HG02840 (cell line): ENCODE measurements around the gene ADAMTS2.

Experiments
- ATAC-seq: cut with Tn5 transposase; IDR thresholded peaks from one replicate; pipeline ENCODE4 v1.9.1; 2021; ENCODE audit warnings: mild to moderate bottlenecking, moderate library complexity, moderate number of reproducible peaks; ENCODE audit not compliant: unreplicated experiment, low FRiP score

ADAMTS2 gene

DNA sequence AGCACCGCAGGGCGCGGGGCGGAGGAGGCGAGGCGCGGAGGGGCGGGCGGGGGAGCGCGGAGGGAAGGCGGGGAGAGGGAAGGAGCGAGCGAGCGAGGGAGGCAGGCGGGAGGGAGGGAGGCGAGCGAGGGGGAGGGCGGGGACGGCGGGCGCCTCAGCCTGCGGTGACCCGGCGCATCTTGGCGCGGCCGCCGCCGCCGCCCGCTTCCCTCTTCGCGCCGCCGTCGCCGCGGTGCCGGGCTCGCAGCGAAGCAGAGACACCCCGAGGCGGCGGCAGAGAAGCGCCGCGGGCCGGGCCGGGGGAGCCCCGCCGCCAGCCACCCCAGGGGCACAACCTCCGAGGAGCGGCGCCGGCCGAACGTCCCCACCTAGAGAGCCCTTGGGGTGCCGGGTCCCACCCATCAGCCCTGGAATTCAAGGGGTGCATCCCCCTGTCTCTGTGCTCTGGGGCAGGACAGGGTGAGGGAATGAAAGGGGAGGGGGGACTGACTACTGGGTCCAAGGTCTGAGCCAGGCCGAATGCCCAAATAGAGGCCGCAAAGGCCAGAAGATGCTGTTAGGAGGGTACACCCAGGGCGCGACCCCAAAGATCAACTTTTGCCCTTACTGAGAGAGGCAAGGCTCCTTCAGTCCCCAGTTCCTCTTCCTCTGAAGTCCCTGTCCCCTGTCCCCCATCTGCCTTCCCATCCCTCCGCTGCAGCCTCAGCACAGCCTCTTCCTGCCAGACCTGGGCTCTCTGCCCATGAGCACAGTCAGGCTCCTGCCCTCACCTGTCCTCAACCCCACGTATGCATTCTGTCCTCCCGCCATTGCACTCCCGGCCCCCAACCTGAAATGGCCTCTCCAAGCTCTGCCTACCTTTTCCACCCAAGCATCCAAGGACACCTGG is at the start of gene ADAMTS2:
TSS of gene ADAMTS2 (minus strand) at position 29 of the 889 bp plus-strand sequence. CDS start 133 bp downstream, outside the sequence.
- ATAC-seq, result no peak

DNA sequence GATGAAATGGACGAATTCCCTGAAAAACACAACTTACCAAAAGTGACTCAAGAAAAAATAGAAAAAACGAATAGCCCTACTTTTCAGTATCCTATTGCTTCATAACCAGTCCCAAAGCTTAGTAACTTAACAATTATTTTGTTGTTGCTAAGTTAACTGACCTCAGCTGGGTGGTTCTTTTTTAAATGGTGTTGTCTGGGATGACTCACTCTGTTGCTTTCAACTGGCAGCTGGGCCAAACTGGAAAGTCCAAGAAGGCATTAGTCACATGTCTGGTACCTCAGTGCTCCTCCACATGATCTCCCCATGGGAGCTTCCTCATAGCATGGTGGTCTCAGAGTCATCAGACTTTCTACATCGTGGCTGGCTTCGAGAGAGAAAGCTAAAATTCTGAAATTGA is 47.8 kb upstream of the ADAMTS2 start:
- ATAC-seq, result no peak

DNA sequence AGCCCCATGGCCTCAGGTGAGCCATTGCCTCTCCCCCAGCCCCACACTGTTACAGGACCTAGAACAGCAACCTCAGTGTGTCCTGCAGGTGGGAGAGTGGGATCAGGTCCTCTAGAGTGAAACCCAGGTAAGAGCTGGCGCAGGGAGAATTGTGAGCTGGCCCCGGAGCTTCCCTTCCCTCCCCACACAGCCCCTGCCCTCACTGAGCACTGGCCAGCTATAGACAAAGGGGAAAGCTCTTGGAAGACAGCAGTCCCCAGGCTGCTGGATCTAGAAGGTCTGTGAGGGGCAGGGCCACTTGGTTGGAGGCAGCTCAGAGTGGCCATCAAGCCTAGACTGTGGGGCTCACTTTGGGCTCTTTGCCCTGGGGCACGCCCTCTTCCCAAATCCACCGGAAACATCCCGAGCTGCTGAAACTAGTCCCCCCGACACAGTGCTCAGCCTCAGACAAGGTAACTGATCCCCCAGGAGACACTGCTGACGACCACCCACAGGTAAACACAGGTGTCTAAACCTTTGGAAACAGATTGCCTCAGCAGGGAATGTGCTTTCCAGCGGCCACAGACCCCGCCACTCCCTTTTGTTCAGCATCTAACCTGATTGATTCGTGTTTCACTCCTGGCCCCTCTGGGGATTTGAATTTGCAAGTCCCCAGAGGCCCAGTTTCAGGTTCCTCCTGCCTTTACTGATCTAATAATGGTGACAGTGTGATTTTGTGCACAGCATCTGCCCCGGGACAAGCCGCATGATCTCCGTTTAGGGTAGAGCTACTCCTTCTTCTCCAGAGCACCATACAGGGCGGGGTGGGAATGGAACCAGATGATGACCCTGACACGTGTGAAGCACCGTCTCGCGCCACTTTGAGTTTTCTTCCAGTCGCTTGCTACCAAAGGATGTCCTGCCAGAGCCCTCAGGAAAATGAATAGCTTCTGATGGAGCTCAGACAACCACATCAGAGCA is 42.2 kb upstream of the ADAMTS2 start:
- no peak for ATAC-seq

DNA sequence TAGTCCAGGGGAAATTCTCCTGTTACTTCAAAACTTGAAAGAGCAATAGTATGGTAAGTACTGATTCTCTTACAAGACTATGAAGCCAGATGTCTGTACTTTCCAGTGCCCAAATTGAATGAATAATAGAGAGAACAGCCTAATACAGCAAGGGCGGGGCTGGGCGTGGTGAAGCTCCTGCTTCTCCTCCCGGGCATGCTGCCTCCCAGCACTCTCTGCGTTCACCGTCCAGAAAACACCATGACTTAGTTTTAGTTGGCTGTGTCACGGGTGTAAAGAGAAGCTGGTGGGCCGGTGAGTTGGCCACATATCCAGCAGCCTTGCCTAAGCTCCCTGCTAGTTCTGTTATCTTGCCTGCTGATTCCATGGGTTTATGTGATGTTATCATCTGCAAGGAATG is 40.7 kb upstream of the ADAMTS2 start:
- ATAC-seq, result no peak

DNA sequence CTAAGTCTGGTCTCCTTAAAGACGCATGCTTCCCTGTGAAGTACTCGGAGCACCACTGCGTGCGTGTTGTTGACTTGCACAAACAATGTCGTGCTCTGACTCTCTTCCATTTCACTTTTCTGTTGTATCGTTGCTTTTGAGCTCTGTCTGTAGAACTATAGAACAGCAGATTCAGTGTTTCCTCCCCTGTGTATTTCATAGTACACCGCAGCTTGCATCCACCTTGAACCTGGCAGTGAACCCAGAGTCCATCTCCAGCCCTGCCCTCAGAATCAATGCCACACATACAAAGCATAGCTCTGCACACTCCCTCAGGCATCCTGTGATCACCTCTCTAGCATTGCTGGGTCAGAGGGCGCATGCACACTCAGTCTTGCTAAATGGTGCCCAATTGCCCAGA is 37.2 kb upstream of the ADAMTS2 start:
- ATAC-seq, result no peak

GRCh38 chr5:179381691-179382090 is 36.4 kb upstream of the ADAMTS2 start:
- ATAC-seq, result no peak

DNA sequence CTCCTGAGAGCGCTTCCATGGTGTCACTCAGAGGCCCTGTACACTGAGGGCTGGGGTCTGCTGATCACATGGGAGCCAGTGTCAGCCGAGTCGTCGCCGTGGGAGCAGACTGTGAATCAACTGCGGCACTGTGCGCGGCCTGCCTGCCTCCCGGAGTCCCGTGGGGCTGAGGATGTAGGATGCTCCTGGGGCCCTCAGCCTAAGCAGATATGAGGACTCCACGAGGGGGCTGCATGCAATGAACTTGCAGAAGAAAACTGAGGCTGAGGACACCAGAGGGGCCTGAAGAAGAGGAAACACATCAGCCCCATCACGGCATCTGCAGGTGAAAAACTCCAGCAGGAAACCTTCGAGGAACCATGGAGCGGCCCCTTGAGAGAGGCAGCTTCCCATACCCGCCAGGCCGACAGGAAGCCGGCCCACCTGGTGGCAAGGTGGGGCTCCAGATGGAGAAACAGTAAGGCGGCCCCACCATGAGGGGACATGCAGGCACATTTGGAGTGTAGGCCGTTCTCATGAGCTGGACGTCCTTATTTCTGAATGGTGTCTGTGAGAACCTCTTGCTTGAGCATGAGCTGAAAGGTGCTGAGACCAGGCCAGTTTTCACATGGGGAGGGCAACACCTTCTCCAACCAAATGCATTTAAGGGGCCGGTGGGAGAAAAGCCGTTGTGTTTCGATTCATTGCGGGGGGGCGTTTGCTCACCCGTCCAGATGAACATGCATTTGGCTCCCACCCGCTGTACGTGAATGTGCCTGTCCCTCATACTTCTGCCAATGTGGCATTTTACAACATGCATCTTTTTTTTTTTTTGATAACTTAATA is 35.2 kb upstream of the ADAMTS2 start:
- no peak for ATAC-seq

- ATAC-seq, result no peak
These were observed 34.1 kb upstream of the ADAMTS2 start for GRCh38 chr5:179379321-179379890.

GRCh38 chr5:179378441-179379271 is 33.4 kb upstream of the ADAMTS2 start:
- no peak for ATAC-seq

- no peak for ATAC-seq
These were observed 32.8 kb upstream of the ADAMTS2 start for GRCh38 chr5:179378116-179378440.

DNA sequence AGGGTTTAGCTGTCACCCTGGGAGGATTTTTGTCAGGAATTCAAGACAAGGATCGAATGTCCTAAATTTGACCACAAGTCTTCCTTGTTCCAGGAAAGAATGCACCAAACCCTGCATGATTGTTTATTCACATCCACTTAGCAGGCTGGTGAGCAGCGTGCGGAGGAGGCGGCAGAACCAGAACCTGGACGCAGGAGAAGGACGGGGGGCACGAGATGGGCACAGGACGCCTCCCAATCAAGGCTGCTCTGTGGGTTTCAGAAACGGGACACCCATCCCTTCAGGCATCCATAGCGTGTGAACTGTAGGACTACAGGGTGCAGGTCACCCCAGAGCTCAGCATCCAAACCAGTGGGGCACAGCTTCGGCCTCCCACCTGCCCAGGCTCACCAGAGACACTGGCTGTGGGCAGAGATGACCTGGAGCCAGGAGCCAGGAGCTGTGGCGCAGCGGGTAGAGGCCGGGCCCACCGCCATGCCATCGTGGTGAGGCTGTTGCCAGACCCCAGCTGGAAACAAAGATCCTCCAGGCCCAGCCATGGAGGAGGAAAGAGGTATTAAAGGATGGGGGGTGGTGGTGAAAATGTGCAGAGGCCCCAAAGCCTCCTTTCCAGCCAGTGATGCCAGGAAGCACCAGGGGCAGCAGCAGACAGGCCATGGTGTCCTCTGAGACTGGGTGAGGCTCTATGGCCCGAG is 32.3 kb upstream of the ADAMTS2 start:
- no peak for ATAC-seq

DNA sequence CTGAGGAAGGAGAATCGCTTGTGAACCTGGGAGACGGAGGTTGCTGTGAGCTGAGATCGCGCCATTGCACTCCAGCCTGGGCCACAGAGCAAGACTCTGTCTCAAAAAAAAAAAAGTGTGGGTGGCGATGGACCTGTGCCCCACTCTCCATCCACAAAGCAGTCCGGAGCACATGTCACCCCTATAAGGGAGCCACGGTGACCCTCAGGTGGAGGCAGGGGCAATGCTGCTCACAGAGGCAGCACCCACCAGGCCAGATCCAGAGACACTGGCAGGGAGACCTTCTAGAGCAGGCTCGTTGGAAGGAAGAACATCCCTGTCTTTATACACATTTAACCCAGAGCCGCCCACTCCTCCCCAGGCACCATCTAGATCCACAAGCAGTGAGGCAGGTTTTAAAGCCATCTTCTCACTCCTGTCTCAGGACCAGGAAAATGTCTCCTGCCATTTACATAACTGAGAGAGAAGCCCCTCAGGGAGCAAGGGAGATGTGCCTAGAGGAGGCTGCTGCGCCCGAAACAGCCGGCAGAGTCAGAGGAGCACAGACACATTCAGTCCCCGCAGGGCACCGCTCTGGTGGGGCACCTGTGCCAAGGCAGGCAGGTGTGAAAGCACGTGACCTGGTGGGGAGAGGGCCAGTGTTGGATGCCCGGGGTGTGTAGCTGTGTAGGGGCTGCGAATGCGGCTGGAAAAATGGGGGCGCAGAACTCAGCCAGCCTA is 31.6 kb upstream of the ADAMTS2 start:
- no peak for ATAC-seq

- no peak for ATAC-seq
These were observed 30.6 kb upstream of the ADAMTS2 start for GRCh38 chr5:179375831-179376365.

DNA sequence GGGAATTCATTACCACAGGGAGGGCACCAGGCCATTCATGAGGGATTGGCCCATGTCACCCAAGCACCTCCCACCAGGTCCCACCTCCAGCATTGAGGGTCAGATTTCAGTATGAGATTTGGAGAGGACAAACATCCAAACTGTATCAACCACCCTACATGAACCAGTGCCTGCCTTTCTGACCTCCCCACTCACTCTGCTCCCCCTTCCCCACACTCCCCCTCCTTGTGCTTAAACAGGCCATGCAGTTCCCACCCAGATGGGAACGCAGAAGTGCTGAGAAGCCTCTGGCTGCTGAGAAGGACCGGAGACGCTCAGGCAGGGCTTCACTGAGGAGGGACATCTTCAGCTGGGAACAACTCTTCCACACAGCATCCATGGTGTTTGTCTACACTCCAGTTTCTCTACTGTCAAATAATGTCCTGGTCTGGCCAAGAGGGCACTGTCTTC is 30.0 kb upstream of the ADAMTS2 start:
- no peak for ATAC-seq

- ATAC-seq, result no peak
These were observed 29.4 kb upstream of the ADAMTS2 start for GRCh38 chr5:179374506-179375235.

DNA sequence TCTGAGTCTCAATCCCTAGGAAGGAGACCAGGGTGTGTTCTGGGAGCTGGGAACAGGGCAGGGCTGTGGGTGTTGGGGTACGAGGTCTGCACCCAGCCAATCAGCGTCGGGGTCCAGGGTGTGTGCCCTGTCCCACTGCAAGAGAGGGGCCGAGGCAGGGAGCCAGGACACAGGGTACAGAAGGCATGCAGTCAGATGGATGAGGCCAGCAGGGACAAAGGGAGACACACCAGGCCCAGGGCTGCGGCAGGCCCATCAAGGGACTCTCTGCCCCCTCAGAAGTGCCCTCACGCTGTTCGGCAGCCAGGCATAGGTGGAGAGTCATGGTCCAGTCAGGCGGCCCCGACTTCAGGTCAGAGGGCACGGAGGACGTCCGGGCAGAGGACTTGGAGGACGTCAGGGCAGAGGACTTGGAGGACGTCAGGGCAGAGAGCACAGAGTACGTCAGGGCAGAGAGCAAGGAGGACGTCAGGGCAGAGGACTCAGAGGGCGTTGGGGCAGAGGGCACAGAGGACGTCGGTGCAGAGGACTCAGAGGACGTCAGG is 28.8 kb upstream of the ADAMTS2 start:
- ATAC-seq, result no peak
